UCSD-AML1 (cell line): ENCODE results near the gene STXBP2.

ENCODE experiments used
- DNase-seq: peaks from one replicate; lab custom pipeline; 2025; ENCODE audit not compliant: unreplicated experiment; lab: John Stamatoyannopoulos, UW

The STXBP2 gene

DNA sequence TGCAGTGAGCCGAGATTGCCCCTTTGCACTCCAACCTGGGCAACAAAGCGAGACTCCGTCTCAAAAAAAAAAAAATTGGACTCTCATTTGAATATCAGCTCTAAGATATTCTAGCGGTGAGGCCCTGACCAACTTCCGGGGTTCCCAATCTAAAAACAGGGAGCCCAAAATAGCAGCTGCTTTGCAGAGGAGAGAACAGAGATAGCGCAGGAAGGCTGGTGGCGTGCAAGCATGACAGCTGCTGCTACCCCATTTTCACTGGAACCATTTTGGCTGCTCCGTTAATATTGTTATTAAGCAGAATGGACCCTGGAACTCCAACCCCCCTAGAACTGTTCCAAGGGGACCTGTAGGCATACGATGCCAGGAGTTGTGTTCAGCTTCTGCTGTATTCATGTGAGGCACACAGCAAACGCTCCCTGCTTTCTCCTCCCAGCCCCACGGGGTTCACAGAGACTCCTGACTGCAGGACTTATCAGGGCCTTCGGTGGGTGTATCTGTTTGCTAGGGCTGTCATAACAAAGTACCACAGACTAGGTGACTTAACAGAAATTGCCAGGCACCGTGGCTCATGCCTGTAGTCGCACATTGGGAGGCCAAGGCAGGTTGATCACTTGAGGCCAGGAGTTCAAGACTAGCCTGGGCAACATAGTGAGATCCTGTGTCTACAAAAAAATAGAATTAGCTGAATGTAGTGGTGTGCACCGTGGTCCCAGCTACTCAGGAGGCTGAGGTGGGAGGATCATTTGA lies 11.5 kb downstream of the STXBP2 start:
- DNase-seq = peak; percentile 32

DNA sequence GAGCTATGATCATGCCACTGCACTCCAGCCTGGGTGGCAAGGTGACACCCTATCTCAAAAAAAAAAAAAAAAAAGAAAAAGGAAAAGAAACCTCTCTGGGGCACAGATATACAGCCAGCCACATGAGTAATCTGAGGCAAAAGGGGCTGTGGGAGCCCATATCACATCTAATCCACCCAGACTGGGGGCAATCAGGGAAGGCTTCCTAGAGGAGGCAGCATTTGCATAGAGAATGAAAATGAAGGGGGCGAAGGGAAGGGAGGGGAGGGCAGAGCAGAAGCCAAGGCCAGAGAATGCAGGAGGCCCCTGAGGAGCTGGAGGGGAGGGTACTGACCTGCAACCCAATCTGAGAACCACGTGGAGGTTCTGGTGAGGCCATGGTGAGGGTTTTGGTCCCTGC lies 13.2 kb downstream of the STXBP2 start:
- DNase-seq = no peak

DNA sequence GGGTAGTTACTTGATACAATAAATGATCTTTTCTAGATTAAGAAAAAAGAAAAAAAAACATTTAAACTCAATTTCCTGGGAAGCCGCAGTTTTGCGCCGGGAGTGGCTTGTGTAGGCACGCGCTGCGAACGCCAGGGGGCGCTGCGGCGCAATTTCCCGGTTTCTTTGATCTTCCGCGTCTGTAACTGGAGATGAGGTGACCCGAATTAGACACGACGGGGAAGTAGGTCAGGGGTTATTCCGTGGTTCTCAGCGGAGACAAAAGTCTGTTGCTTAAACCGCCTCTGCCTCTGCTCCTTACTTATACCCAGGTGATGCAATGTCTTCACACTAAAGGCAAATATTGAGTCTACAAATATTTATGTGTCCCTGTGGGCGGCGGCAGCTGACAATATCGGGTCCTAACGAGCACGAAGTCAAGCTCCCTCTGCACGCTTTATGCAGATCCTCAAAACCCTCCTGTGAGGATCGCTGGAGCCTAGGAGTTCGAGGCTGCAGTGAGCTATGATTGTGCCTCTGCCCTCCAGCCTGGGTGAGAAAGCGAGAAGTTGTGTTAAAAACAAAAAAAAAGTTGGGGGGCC lies 15.2 kb downstream of the STXBP2 start:
- DNase-seq = peak; percentile 88

DNA sequence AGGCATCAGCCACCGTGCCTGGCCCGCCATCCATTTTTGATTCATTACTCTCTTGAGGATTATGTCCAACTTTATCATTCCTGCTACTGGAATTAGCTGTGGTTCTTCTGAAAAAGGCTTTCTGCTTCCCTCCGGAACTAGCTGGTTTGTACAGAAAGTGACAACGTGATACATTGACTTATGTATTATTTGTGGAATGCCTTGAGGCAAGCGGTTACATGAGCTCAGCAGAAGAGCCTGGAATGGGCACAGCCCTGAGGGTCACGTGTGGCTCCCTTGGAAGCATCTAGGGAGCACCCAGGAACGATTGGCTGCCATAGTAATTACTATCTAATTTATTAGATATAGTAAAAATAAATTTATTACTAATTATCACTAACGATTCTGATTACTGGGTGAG lies 17.5 kb downstream of the STXBP2 start:
- no peak for DNase-seq

DNA sequence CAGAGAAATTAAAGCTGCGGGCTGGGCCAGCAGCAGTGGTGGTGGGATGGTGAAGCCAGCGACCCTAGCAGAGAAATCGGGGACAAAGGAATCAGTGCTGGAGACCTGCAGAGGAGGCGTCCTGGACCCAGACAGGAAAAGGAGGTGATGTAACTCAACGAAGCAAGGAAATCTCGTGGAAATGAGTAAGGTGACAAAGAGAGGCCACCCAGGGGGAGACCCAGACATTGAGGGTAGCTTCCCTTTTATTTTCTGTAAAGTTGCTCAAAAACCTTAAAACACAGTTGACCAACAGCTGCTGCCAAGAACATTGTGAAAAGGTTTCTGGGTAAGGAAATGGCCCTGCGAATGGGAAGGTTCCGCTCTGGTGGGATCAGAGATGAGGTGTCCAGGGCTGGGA lies 18.7 kb downstream of the STXBP2 start:
- no peak for DNase-seq

DNA sequence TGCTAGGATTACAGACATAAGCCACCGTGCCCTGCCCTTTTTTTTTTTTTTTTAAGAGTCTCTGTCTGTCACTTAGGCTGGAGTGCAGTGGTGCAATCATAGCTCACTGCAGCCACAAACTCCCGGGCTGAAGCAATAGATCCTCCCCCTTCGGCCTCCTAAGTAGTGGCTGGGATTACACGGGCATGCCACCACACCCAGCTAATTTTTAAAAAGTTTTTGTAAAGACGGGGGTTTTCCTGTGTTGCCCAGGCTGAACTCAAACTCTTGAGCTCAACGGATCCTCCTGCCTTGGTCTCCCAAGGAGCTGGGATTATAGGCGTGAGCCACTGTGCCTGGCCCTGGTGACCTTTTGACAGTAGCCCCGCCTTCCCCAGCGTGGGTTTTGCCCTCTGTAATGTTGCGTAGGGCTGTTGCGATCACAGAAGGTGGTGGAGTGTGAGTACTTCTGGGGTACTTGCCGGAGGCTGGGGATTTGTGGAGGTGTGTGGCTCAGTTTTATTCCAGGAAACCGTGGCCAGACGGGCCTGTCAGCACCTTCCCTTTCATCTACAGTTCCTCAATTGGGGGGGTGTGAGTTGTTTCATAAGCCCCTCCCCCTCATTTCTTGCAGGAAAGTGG lies 20.3 kb downstream of the STXBP2 start:
- DNase-seq = peak; percentile 60

DNA sequence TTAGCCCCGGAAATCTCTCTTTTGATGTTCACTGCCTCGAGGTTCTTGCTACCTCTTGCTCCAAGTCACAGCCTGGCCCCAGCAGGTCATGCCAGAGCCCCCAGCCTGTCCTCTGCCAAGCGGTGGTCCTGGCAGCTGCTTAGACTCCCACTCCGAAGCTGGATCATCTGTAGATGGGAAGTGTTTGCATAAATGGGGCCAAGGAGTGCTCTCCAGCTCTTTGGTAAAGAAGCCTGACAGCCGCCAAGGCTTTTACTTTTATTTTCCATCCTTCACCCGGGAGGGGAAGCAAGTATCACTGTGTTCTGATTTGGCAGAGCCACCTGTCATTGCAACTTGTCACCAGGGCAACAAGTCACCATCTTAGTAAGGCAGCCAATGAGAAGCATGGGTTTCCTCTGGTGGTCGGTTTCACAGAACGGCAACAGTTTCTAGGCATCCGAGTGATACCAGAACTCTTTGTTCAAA lies 21.3 kb downstream of the STXBP2 start:
- no peak for DNase-seq

DNA sequence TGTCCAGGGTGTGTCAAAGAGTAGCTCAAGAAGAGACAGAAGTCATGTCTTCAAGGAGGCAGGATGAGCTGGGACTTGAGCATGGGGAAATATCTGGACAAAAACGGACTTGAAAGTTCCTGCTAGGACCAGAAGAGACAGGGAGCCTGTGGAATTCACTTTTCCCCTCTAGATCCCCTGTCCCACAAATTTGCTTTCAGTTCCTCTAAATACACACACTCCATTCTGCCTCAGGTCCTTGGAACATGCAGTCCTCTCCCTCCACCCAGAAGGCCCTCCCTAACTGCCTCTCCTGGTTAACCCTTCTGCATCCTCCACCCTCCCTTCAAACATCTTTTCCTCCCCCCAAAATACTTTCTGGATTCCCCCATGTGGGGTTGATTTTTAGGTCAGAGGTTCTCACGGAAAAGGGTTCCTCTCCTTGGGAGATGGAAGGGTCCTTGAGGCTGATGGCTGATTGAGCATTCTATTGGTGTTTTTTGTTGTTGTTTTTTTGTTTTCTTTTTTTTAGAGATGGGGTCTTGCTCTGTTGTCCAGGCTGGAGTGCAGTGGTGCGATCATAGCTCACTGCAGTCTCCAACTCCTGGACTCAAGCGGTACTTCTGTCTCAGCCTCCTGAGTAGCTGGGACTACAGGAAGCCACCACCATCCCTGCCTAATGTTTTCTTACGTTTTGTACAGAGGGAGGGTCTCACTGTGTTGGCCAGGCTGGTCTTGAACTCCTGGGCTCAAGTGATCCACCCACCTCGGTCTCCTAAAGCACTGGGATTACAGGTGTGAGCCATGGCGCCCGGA lies 25.0 kb downstream of the STXBP2 start:
- no peak for DNase-seq

DNA sequence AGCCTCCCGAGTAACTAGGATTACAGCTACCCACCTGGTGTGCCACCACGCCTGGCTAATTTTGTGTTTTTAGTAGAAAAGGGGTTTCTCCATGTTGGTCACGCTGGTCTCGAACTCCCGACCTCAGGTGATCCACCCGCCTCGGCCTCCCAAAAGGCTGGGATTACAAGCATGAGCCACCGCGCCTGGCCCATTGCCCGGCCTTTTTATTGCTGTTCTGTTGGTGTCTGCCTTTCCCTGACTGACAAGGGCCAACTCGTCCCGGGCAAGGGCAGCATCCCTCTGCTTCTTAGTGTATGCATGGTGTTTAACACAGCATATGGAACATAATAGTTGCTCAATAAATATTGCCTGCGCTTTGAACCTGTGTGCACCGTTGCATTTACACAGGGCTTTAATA lies 25.7 kb downstream of the STXBP2 start:
- DNase-seq = no peak

DNA sequence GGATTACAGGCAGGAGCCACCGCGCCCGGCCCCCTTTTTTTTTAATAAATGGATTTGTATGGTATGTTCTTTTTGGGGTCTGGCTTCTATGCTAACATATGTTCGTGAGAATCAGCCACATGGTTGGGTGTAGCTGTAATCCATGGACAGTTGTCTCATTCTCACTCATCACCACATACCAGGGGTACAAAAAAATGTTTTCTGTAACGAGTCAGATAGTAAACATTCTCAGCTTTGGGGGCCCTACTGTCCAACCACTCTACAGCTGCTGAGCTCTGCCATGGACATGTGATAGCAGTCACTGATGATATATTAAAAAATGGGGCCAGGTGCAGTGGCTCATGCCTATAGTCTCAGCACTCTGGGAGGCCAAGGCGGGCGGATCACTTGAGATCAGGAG lies 26.8 kb downstream of the STXBP2 start:
- DNase-seq = no peak

DNA sequence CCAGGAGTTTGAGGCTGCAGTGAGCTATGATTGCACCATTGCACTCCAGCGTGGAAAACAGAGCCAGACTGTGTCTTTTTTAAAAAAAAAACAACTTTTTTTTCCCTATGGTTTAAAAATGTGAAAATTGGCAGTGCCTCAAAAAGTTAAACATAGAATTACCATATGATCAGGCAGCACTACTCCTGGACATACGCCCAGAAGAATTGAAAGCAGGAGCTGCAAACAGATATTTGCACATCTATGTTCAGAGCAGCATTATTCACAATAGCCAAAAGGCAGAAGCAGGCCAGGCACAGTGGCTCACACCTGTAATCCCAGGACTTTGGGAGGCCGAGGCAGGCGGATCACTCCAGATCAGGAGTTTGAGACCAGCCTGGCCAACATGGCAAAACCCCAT lies 28.2 kb downstream of the STXBP2 start:
- no peak for DNase-seq

DNA sequence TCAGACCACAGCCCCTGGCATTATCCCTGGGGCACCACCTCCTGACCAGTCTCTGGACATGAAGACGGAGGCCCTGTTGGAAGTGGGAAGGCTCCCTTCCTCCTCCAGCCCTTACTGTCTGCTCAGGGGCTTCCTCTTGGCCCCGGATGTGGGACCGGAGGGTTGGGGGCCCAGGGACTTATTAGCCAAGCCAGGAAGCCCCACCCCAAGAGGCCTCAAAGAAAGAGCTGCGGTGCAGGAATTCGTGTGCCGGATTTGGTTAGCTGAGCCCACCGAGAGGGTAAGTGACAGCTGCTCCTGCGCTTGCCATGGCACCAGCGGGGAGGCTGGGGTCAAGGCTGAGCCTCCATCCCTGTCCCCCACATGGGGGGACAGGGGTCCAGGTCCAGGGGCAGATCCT lies 31.9 kb downstream of the STXBP2 start, which contains the start of gene RETN:
Gene RETN (plus strand): TSS at position 208 of the 400 bp plus-strand sequence. CDS start 278 bp downstream, outside the sequence.
- DNase-seq = peak; percentile 65

DNA sequence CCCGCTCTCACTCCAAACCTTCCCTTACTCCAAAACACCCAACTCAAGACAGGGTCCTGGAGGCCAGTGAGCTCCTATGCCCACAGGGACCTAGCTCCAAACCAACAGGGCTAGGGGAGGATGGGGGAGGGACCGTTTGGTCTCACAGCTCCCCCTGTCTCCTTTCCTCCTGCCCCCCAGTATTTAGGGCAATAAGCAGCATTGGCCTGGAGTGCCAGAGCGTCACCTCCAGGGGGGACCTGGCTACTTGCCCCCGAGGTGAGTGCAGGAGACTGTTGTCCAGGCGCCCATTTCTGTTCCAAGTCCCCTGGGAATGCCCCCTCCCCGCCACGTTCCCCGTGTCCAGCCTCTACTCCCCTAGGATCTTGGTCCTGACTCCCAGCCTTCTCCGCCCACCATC lies 32.7 kb downstream of the STXBP2 start:
- DNase-seq = no peak

DNA sequence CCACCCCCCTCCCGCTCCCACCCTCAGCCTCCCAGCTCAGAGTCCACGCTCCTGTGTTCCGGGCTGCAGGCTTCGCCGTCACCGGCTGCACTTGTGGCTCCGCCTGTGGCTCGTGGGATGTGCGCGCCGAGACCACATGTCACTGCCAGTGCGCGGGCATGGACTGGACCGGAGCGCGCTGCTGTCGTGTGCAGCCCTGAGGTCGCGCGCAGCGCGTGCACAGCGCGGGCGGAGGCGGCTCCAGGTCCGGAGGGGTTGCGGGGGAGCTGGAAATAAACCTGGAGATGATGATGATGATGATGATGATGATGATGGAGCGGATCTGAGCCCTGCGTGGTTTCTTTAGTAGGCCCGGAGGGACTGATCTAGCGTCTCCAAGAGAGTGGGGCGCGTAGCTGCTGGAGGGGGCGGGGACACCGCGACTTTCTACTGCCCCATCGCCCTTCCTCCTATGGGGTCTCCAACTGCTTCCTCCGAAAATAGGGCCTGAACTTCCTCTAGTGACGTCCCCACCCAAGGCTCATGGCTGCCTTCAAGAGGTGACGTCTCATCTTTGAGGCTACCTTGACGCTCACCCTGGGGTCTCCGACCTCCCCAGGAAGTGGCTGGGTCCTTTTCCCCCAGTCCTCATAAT lies 33.4 kb downstream of the STXBP2 start:
- no peak for DNase-seq

DNA sequence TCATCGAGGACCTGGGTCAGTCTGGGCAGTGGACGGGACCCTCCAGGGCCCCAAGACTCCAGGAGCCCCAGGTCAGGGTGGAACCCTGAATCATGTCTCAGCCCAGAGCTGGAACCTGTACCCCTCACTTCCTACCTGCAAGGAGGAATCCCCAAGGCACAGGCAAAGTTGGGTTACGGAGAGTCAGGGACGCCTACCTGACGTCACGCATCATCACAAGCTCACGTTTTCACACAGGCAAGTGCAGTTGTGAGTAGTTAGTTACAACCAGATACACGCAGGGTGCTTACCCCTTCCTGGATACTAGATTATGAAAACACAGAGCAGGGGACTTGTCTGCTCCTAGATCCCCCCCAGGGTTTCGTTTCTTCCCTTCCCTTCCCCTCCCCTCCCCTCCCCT lies 33.9 kb downstream of the STXBP2 start:
- no peak for DNase-seq

DNA sequence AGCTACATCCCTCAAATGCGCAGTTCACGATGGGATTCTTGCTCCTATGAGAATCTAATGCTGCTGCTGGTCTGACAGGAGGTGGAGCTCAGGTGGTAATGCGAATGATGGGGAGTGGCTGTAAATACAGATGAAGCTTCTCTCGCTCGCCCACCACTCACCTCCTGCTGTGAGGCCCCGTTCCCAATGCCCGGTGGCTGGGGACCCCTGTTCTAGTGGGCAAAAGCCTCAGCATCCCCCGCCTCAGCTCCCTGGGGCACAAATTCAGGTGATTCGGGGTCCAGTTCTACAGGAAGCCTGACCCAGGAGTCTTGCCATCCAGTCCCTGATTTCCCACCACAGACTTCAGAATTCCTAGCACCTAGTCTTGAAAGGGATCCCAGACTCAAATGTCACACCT lies 35.6 kb downstream of the STXBP2 start:
- no peak for DNase-seq

DNA sequence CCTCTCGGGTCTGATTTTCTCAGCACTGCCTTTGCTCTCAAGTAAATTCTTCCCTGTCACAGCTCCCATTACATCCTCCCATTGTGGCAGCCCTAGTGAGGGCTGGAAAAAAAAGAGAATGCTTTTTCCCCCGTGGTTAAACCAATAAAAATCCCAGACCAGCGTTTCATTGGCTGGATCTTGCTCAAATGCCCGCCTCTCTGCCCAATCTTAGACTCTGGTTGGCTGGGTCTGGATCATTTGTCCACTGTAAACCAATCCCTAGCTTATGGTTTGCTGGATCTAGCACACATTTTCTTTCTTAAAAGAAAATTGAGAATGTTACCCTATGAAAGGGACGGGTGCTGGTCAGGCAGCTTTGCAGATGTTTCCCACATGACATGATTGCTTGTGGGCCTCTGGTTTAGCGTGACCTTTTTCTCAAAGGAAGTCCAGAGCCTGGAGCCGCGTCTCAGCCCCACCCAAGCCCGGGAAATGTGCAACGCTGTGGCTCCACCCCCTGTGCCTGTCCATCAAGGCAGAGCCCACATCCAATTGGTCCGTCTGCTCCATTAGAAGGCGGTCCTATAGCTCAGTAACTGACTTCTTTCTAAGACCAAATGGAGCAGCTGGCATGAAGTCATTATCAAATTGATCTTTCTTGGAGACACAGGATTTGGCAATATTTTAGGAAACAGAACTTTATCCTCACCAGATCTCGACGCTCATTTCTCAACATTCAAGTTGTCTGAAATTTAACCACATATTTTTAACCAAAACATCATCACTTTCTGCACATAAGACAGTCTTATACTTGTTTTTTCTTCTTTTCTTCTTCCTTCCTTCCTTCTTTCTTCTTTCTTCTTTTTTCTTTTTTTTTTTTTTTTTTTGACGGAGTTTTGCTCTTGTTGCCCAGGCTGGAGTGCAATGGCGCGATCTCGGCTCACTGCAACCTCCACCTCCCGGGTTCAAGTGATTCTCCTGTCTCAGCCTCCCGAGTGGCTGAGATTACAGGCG lies 37.4 kb downstream of the STXBP2 start:
- DNase-seq = peak; percentile 80

DNA sequence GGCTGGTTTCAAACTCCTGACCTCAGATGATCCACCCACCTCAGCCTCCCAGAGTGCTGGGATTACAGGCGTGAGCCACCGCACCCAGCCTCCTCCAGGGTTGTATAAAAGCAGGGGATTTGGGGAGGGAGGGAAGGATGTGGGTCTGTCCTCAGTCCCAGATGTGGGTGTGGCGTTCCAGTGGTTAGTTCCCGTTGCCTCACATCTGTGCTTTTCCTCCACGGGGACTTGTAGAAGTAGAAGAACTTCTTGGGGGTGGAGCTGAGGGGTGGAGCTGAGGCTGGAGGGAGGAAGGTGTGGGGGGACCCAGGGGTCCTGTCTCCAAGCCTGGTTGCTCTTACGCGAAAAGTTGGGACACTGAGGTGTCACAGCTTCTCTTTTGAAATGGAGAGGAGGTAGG lies 39.5 kb downstream of the STXBP2 start:
- peak; percentile 81 for DNase-seq

DNA sequence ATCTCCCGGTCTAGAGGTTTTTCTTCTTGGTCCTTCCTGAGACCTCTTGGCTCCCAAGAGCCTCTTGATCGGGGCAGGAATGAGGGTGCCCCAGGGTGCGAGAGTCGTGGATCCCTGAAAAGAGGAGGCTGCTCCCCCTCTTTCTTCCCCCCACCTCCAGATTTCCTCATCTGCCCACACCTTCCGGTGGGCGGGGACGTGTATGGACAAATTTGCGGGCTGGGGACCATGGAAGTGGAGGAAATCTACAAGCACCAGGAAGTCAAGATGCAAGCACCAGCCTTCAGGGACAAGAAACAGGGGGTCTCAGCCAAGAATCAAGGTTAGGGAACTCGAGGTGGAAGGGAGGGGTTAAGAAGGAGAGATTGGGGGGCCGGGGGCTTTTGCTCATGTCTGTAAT lies 39.9 kb downstream of the STXBP2 start, which contains the start of gene MCEMP1:
Gene MCEMP1 (plus strand): TSS at position 237 of the 400 bp plus-strand sequence. CDS start 31 bp downstream, at position 268.
- peak; percentile 76 for DNase-seq
